Ishikawa (cell line): ENCODE measurements around the gene EXOSC9.

Source experiments
- CEBPB ChIP-seq: IDR thresholded peaks from 2 replicates; pipeline ENCODE4 v1.6.1; 2012
- CREB1 ChIP-seq: IDR thresholded peaks from 2 replicates; pipeline ENCODE4 v1.6.1; 2012; ENCODE audit warnings: low read depth
- EGR1 ChIP-seq: IDR thresholded peaks from 2 replicates; pipeline ENCODE4 v1.6.1; 2012
- EP300 ChIP-seq: IDR thresholded peaks from 2 replicates; pipeline ENCODE4 v1.6.1; 2012; ENCODE audit warnings: borderline replicate concordance
- FOXM1 ChIP-seq: IDR thresholded peaks from 2 replicates; pipeline ENCODE4 v1.6.1; 2012; ENCODE audit warnings: low read depth, borderline replicate concordance
- NFIC ChIP-seq: IDR thresholded peaks from 2 replicates; pipeline ENCODE4 v1.6.1; 2012
- RAD21 ChIP-seq: IDR thresholded peaks from 2 replicates; pipeline ENCODE4 v1.6.1; 2012; ENCODE audit warnings: low read depth
- REST ChIP-seq: IDR thresholded peaks from 2 replicates; pipeline ENCODE4 v1.6.1; 2012; ENCODE audit warnings: low read depth, mild to moderate bottlenecking
- TAF1 ChIP-seq: IDR thresholded peaks from 2 replicates; pipeline ENCODE4 v1.6.1; 2012; ENCODE audit warnings: low read depth, mild to moderate bottlenecking
- TCF12 ChIP-seq: IDR thresholded peaks from 2 replicates; pipeline ENCODE4 v1.6.1; 2012; ENCODE audit warnings: low read depth
- TEAD4 ChIP-seq: IDR thresholded peaks from 2 replicates; pipeline ENCODE4 v1.6.1; 2012
- USF1 ChIP-seq: IDR thresholded peaks from 2 replicates; pipeline ENCODE4 v1.6.1; 2012
- YY1 ChIP-seq: IDR thresholded peaks from 2 replicates; pipeline ENCODE4 v1.6.1; 2012; ENCODE audit warnings: low read depth
- ZBTB7A ChIP-seq: IDR thresholded peaks from 2 replicates; pipeline ENCODE4 v1.6.1; 2012; ENCODE audit warnings: low read depth
- TF ChIP-seq, protein P1 (sequence below): IDR thresholded peaks from 2 replicates; pipeline ENCODE4 v1.6.1; 2012

The EXOSC9 gene

GRCh38 chr4:121764702-121765367, 36.3 kb upstream of the EXOSC9 start, which contains the start of gene SMIM43:
Gene SMIM43, minus strand, starts transcription at chr4:121765164. Its CDS starts 59 bp downstream, at chr4:121765105.
- TF ChIP-seq FOXM1 (no peak), EGR1 (no peak), CREB1 (no peak), EP300 (no peak), NFIC (no peak), REST (no peak), RAD21 (no peak), CEBPB (no peak), USF1 (no peak), TEAD4 (no peak), TCF12 (no peak), ZBTB7A (no peak), TAF1 (no peak), YY1 (no peak)
- TF ChIP-seq, protein P1, sequence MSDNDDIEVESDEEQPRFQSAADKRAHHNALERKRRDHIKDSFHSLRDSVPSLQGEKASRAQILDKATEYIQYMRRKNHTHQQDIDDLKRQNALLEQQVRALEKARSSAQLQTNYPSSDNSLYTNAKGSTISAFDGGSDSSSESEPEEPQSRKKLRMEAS: no peak

DNA sequence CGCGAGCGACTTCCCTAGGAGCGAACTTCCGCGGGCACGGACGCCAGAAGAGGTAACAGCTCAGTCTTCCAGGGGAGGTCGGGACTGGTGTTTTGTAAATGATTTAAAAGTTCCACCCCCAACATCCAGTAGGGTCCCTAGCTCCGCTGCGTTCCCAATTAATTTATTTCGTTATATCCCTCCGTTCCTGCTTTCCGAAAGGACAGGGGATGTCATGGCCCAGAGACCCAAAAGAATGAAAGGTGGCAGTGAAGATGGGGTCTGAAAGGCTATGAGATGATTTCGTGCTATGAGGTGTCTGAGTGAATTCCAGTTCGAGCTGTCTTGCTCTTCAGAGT, 35.8 kb upstream of the EXOSC9 start:
- TF ChIP-seq EGR1 (no peak), NFIC (no peak), FOXM1 (no peak), TAF1 (no peak), CEBPB (no peak), EP300 (no peak), TEAD4 (no peak), REST (no peak), ZBTB7A (no peak), USF1 (no peak), TCF12 (no peak), YY1 (no peak), RAD21 (no peak), CREB1 (no peak)
- TF ChIP-seq, protein P1: no peak

DNA sequence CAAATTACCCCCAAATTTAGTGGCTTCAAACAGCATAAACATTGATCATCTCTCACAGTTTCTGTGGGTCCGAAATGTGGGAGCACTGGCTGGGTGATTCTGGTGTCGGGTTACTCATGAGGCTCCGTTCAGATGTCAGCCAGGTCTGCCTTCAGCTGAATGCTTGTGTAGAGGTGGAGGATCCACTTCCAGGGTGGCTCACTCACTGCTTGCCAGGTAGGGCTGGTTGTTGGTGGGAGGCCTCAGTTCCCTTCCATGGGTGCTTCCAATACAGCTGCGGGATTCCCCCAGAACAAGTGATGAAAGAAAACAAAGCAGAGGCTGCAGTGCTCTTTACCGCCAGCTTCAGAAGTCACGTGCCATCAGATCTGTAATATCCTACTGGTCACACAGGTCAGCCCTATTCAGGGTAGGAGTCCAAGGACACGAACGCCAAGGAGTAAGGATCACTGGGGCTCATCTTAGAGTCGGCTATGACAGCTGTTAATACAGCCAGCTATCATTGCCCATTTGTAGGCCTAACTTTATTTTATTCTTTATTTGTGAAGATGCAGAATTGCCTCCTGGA, 35.1 kb upstream of the EXOSC9 start:
- TF ChIP-seq, protein P1: no peak
- TF ChIP-seq USF1: no peak
- no peak for TF ChIP-seq EGR1
- no peak for TF ChIP-seq ZBTB7A
- TF ChIP-seq TCF12: no peak
- TF ChIP-seq REST: no peak
- no peak for TF ChIP-seq RAD21
- no peak for TF ChIP-seq TAF1
- TF ChIP-seq YY1: no peak
- no peak for TF ChIP-seq FOXM1
- TF ChIP-seq TEAD4: no peak
- TF ChIP-seq CEBPB: no peak
